GM12873 (cell line): ENCODE results near the gene ADGRB3.

Source experiments
- TF ChIP-seq, protein P1 (sequence below): IDR thresholded peaks from 2 replicates; pipeline ENCODE4 v1.5.1; 2012; ENCODE audit warnings: low read depth, mild to moderate bottlenecking, moderate library complexity, low read length, control low read depth; ENCODE audit not compliant: insufficient read depth; ENCODE audit errors: missing control alignments

The ADGRB3 gene

DNA sequence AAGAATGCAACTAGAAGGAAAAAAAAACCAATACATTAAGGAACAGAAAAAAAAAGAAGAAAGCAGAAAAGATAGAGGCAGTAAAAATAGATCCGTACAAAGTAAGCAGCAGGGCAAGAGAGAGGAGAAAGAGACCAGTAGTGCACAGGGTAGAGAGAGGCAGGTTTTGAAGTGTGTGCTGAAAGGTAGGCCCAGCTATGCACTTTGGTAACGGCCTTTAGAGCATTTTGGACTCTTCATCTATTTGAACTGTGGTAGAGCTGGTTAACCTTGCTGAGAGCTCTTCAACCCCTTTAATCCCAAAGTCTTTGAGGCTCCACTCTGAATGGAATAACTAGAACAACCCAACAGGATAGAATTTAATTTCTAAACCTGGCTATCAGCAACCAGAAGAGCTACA, 45.2 kb downstream of the ADGRB3 start:
- TF ChIP-seq, protein P1, sequence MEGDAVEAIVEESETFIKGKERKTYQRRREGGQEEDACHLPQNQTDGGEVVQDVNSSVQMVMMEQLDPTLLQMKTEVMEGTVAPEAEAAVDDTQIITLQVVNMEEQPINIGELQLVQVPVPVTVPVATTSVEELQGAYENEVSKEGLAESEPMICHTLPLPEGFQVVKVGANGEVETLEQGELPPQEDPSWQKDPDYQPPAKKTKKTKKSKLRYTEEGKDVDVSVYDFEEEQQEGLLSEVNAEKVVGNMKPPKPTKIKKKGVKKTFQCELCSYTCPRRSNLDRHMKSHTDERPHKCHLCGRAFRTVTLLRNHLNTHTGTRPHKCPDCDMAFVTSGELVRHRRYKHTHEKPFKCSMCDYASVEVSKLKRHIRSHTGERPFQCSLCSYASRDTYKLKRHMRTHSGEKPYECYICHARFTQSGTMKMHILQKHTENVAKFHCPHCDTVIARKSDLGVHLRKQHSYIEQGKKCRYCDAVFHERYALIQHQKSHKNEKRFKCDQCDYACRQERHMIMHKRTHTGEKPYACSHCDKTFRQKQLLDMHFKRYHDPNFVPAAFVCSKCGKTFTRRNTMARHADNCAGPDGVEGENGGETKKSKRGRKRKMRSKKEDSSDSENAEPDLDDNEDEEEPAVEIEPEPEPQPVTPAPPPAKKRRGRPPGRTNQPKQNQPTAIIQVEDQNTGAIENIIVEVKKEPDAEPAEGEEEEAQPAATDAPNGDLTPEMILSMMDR = no peak

DNA sequence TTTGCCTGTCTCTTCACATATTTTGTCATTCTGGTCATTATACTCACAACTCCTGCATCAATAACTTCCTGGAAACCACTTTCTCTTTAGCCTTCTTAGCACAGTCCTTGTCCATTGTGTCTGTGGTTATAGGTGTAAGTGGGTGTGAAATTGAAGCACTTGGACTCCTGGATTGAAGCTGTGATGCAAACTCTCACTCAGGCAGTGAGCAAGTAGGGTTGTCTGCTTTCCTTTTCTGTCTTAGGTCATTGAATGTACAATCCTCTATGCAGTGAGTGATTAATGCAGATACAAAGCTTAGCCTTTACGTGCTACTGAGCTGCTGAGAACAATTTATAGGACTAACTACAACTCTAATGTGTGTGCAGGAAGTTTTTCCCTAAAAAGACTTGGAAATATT, 54.8 kb downstream of the ADGRB3 start:
- TF ChIP-seq, protein P1 = no peak

DNA sequence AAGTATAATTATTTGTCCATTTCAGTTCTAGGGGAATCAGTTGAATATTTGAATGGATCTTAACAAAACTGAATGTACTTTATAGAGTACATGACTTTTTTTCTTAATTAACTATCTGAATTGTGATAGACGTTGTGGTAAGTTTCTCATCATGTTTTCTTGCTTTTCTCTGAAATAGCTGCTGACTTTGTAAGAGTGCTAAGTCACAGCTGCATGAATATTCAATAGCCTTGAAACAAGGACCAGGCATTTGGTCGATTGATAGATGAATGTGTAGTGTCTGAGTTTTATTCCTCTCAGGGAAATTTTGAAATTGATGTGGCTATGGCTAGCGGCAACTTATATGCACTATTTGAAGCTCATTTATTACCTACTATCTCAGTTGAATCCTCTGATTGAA, 56.0 kb downstream of the ADGRB3 start:
- TF ChIP-seq, protein P1 = no peak

DNA sequence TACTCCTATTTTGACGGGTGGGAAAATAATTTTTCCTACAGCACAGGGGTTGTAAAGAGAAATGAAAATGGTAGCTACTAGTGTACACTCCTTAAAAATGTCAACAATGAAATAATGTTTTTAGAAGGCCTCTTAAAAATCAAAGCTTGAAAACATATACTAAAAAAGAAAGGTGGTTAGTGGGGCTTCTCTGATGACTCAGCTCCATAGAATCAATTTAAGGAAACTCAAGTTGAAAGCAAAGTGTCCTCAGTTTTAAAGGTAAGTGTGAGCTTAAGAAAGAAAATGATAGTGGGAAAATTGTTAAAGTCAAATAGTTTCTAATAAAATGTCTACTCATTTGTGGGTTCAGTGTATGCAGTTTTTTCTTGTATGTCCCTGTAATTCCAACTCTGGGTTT, 58.2 kb downstream of the ADGRB3 start:
- TF ChIP-seq, protein P1 = no peak

DNA sequence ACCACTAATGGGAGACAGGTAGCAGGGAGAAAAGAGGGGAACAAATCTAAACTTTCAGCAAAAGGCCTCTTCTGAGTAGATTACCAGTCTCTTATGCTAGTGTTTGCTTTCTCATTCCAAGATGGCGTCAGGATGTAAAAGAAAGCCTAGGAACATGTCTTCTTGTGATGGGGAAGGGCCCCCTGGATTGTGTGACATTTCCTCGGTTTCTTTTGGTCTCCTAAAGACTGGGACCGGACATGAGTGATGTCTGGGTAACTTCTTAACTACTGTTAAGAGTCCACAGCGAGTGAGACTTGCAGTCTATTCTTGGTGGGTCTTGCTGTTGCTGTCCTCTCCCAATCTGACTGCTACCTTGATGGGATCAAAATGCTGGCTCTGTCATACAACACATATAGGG, 60.3 kb downstream of the ADGRB3 start:
- TF ChIP-seq, protein P1 = no peak

DNA sequence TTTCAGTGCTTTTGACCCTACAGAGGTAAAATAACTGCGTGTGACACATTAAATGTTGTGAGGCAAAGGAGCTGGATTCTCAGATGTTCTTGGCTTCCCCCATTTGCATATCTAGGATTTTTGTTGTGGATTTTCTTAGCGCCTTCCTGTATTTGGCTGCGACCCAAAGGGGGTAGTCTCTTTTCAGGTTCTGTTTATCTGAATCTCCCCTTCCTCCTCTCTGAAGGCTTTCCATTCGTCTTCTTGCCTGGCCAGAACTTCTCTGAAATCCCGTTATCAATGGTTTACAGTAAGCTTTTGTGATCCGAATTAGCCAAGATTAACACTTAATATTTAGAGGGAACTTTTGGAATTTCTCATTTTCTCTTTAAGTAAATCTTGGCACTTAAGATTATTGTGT, 60.8 kb downstream of the ADGRB3 start:
- TF ChIP-seq, protein P1 = no peak

DNA sequence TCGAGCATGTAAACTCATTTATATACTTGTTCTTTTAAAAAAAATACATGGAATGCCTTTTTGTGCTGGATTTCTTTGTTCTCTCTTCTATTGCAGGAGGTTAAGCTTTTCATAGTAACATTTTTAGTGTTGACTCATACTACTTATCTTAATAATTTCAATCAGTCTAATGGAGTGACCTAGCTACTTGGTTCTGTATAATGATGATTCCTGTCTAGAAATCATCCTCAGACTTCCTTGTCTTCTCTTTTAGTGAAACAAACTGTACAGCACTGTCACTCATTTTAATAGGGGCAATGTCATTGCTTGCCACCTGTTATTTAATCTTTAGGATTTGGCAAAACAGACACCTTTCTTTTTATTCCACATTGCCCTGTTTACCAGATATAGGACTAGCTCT, 62.3 kb downstream of the ADGRB3 start:
- TF ChIP-seq, protein P1 = no peak

DNA sequence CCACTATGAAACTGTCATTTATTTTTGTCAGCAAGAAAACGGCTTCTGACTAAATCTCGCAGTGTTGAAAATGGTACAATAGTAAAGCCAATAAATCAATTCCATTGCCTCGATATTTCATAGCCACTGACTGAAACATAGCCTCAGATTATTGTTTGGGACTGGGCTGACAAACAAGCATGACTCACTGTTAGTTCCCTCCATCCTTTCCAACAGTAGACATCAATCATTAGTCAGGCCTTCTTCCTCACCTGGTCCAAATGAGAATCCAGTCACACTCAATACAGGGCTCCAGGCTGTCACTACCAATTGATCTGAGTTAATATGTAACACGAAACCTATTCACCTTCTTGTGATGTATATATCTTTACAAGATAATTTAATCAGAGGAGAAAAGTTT, 66.1 kb downstream of the ADGRB3 start:
- TF ChIP-seq, protein P1 = no peak
